ENCODE data around the gene ASIC3.
A peak's percentile ranks its signal among the peaks of the same experiment; 100 is the strongest.

The ASIC3 gene

DNA sequence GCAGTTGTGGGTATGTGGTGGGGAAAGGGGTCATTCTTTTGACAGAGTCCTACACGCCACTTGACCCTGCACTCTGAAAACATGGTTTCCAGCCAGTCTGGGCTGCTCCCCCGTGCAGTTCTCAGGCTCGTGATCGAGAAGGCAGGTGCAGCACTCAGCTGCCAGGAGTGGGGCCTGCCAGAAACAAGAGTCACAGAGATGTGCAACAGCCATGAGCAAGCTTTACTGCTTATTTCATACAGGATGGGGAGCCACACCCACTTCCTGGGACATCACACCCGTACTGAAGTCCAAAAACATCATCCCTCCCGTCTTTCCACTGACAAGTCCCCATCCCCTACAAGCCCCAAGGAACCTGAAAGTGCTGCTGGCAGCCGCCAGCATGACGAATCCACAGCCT is 33.4 kb upstream of the ASIC3 start:
- H3K27me3 ChIP-seq (ENCODE audit: control insufficient read depth in 1 of 2, insufficient read depth in 2 of 2, low read length in 2 of 2): peaks cover 45 to 59% of the 10 kb centered on the region in 2 donors
- H3K4me1 ChIP-seq (ENCODE audit: control insufficient read depth, insufficient read depth, low read length): peaks cover 35% of the 10 kb centered on the region
- H3K9ac ChIP-seq (ENCODE audit: low read length in 2 of 2): no peak overlapping the region
- H3K4me3 ChIP-seq (ENCODE audit: low read length in 2 of 2): no peak overlapping the region
- no peaks in the 10 kb centered on the region for H3K36me3 ChIP-seq (ENCODE audit: control insufficient read depth in 2 of 2, insufficient read depth in 2 of 2, low read length in 2 of 2)
- H3K27ac ChIP-seq (ENCODE audit: low read length): no peak overlapping the region
- no peaks in the 10 kb centered on the region for H3K9me3 ChIP-seq (ENCODE audit: control insufficient read depth in 2 of 2, low read length in 2 of 2)

DNA sequence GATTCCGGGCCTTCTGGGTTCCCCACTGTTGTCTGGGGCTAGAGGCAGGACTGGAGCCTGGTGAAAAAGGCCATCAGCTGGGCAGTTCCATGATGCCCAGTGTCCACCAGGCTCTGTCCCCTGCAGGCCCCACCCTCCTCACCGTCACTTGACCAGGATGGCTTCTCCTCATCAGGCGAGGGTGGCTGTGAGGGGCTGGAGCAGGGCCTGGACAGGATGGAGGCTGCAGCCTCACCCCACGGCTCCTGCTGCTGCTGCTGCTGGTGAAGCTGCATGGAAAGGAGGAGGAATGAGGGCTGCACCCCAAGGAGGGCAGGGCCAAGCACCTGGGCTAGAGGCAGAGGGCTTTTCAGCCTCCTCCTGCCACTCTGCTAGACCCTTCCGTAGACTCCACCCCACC is 32.4 kb upstream of the ASIC3 start:
- Histone ChIP-seq H3K4me3 (ENCODE audit: low read length in 2 of 2) (no peak overlapping the region), H3K36me3 (ENCODE audit: control insufficient read depth in 2 of 2, insufficient read depth in 2 of 2, low read length in 2 of 2) (no peaks in the 10 kb centered on the region), H3K9ac (ENCODE audit: low read length in 2 of 2) (no peak overlapping the region), H3K27ac (ENCODE audit: low read length) (no peak overlapping the region), H3K9me3 (ENCODE audit: control insufficient read depth in 2 of 2, low read length in 2 of 2) (no peaks in the 10 kb centered on the region), H3K4me1 (ENCODE audit: control insufficient read depth, insufficient read depth, low read length) (peaks cover 33% of the 10 kb centered on the region), H3K27me3 (ENCODE audit: control insufficient read depth in 1 of 2, insufficient read depth in 2 of 2, low read length in 2 of 2) (peaks cover 47 to 63% of the 10 kb centered on the region in 2 donors)

DNA sequence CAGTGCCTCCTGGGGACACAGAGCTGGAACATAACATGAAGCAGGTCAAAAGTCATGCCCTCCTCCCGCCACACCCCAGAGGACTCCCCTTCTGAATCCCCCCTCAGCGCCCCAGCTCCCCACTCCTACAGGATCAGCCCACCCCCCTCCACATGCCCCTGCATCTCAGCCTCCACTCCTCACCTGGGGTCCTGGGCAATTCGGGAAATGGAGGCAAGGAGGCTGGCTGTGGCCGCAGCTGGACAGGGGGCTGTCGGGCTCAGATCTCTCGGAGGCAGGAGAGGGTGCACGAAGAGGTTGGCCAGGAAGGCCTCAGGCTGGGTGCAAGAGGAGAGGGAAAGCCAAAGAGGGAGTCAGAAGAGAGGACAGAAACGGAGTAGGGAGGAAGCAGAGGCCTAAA is 31.8 kb upstream of the ASIC3 start:
- Histone ChIP-seq H3K4me3 (ENCODE audit: low read length in 2 of 2) (no peak overlapping the region), H3K9me3 (ENCODE audit: control insufficient read depth in 2 of 2, low read length in 2 of 2) (no peaks in the 10 kb centered on the region), H3K9ac (ENCODE audit: low read length in 2 of 2) (no peak overlapping the region), H3K4me1 (ENCODE audit: control insufficient read depth, insufficient read depth, low read length) (peaks cover 33% of the 10 kb centered on the region), H3K36me3 (ENCODE audit: control insufficient read depth in 2 of 2, insufficient read depth in 2 of 2, low read length in 2 of 2) (no peaks in the 10 kb centered on the region), H3K27ac (ENCODE audit: low read length) (no peak overlapping the region), H3K27me3 (ENCODE audit: control insufficient read depth in 1 of 2, insufficient read depth in 2 of 2, low read length in 2 of 2) (peaks cover 47 to 63% of the 10 kb centered on the region in 2 donors)

DNA sequence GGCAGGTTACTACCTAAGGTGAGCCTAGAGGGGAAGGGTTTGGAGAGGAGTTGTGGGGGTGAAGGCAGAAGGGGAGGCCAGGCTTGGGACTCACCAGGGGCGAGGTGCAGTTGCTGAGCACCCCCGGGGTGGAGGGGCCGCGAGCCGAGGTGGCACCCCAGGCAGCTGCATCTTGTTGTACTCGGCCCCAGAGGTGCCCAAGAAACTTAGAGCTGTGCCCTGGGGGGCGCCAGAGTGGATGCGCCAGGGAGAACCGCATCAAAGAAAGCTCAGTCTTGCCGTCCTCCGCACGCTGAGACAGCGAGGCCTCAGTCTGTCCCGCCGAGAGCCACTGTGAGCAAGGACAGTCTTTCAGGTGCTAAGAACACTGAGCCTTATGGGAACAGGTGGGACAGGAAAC is 31.4 kb upstream of the ASIC3 start:
- H3K9ac ChIP-seq (ENCODE audit: low read length in 2 of 2): no peak overlapping the region
- no peaks in the 10 kb centered on the region for H3K36me3 ChIP-seq (ENCODE audit: control insufficient read depth in 2 of 2, insufficient read depth in 2 of 2, low read length in 2 of 2)
- H3K27me3 ChIP-seq (ENCODE audit: control insufficient read depth in 1 of 2, insufficient read depth in 2 of 2, low read length in 2 of 2): peaks cover 45 to 63% of the 10 kb centered on the region in 2 donors
- peaks cover 33% of the 10 kb centered on the region for H3K4me1 ChIP-seq (ENCODE audit: control insufficient read depth, insufficient read depth, low read length)
- no peak overlapping the region for H3K27ac ChIP-seq (ENCODE audit: low read length)
- H3K9me3 ChIP-seq (ENCODE audit: control insufficient read depth in 2 of 2, low read length in 2 of 2): no peaks in the 10 kb centered on the region
- no peak overlapping the region for H3K4me3 ChIP-seq (ENCODE audit: low read length in 2 of 2)

DNA sequence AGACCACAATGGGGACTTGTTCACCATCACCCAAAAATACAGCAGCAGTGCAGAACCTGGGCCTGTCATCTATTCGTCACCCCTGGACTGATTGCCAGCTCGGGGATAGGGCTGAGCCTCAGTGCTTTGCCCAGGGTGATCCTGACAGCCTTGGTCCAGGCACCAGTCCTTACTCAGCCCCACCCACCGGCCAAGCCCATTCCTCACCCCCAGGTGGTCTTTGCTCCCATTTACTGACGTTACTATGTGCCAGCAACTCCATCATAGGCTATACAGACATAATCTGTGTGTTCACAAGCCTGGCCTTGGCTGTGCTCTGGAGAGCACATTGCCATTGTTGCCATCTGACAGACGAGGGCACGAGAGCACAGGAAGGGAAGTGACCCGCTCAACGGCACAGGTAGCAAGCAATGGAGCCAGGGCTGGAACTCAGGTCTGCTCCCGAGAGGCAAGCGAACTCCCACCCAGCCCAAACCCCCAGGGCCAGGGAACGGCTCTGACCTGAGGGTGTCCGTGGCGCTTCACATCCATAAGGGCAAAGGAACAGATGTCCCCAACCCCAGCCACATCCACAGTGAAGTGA is 30.9 kb upstream of the ASIC3 start:
- Histone ChIP-seq H3K9ac (ENCODE audit: low read length in 2 of 2) (no peak overlapping the region), H3K4me3 (ENCODE audit: low read length in 2 of 2) (no peak overlapping the region), H3K9me3 (ENCODE audit: control insufficient read depth in 2 of 2, low read length in 2 of 2) (no peaks in the 10 kb centered on the region), H3K4me1 (ENCODE audit: control insufficient read depth, insufficient read depth, low read length) (peaks cover 33% of the 10 kb centered on the region), H3K27ac (ENCODE audit: low read length) (no peak overlapping the region), H3K36me3 (ENCODE audit: control insufficient read depth in 2 of 2, insufficient read depth in 2 of 2, low read length in 2 of 2) (no peaks in the 10 kb centered on the region), H3K27me3 (ENCODE audit: control insufficient read depth in 1 of 2, insufficient read depth in 2 of 2, low read length in 2 of 2) (peaks cover 42 to 59% of the 10 kb centered on the region in 2 donors)

DNA sequence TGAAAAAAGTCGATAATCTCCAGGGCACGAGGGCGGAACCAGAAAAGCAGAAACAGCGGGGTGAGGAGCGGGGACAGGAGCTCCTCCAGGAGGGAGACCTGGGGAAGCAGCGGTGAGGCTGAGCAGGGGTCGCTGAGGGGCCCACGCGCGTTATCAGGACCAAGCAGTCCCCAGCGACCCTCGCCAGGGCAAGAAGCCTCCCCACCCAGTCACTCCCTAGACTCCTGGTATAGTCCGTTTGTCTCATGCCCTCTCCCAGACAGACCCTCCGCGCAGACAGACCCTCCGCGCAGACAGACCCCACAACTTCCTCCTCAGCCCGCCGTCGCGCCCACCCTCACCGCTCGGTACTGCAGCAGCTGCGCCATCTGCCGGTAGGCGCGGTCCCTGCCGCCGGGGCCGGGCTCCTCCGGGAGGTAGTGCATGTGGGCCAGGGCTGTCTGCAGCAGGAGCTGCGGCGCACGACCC is 30.3 kb upstream of the ASIC3 start:
- H3K4me3 ChIP-seq (ENCODE audit: low read length in 2 of 2): peak overlapping the region; percentile 57 to 58
- H3K9ac ChIP-seq (ENCODE audit: low read length in 2 of 2): no peak overlapping the region
- peaks cover 27% of the 10 kb centered on the region for H3K4me1 ChIP-seq (ENCODE audit: control insufficient read depth, insufficient read depth, low read length)
- peaks cover 41 to 54% of the 10 kb centered on the region in 2 donors for H3K27me3 ChIP-seq (ENCODE audit: control insufficient read depth in 1 of 2, insufficient read depth in 2 of 2, low read length in 2 of 2)
- H3K36me3 ChIP-seq (ENCODE audit: control insufficient read depth in 2 of 2, insufficient read depth in 2 of 2, low read length in 2 of 2): no peaks in the 10 kb centered on the region
- no peak overlapping the region for H3K27ac ChIP-seq (ENCODE audit: low read length)
- H3K9me3 ChIP-seq (ENCODE audit: control insufficient read depth in 2 of 2, low read length in 2 of 2): no peaks in the 10 kb centered on the region

DNA sequence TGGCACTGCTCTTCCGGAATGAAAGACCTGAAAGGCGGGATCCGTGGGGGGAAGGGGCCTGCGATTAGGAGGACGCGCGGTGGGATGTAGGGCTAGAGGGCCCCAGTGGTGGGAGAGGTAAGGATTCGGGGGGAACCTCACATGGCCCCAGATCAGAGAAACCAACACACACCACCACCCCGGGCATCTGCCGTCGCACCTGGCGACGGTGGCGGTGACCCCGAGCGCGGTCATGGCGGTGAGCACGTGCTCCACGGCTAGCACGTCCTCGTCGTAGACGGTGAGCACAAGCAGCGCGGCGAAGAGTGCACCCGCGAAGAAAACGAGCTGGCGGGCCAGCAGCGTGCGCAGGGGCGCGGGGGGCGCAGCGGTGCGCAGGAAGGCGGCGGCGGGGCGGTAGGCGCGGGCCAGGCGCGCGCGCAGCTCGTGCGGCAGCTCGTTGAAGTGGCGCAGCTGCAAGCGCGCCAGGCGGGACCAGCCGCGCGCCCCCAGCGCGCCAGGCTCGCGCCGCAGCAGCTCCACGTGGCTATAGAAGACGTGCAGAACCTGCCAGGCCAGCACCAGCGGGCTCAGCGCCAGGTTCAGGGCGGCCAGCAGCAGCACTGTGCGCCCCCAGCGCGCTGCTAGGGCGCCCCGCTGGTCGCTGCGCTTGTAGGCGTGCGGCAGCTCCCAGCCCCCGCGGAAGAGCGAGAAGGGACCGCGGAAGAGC is 29.8 kb upstream of the ASIC3 start:
- no peaks in the 10 kb centered on the region for H3K9me3 ChIP-seq (ENCODE audit: control insufficient read depth in 2 of 2, low read length in 2 of 2)
- no peak overlapping the region for H3K9ac ChIP-seq (ENCODE audit: low read length in 2 of 2)
- H3K27me3 ChIP-seq (ENCODE audit: control insufficient read depth in 1 of 2, insufficient read depth in 2 of 2, low read length in 2 of 2): peaks cover 41 to 51% of the 10 kb centered on the region in 2 donors
- peak overlapping the region; percentile 57 to 58 for H3K4me3 ChIP-seq (ENCODE audit: low read length in 2 of 2)
- peaks cover 23% of the 10 kb centered on the region for H3K4me1 ChIP-seq (ENCODE audit: control insufficient read depth, insufficient read depth, low read length)
- no peaks in the 10 kb centered on the region for H3K36me3 ChIP-seq (ENCODE audit: control insufficient read depth in 2 of 2, insufficient read depth in 2 of 2, low read length in 2 of 2)
- H3K27ac ChIP-seq (ENCODE audit: low read length): no peak overlapping the region

DNA sequence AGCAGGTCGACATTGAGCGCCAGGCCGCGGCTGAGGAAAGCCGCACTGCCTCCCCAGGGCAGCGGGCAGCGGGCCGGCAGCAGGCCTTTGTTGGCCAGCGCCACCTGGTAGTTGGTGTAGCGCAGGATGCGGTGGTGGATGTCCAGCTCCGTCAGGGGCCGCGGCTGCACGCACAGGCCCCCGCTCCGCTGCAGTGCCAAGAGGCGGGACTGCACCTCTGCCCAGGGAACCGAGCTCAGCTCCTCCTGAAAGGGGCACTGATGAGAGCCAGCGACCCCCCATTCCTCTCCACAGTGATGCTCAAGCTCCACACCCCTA is 29.2 kb upstream of the ASIC3 start:
- Histone ChIP-seq H3K36me3 (ENCODE audit: control insufficient read depth in 2 of 2, insufficient read depth in 2 of 2, low read length in 2 of 2) (no peaks in the 10 kb centered on the region), H3K9ac (ENCODE audit: low read length in 2 of 2) (no peak overlapping the region), H3K4me3 (ENCODE audit: low read length in 2 of 2) (peak overlapping the region in 1 of 2 donors; percentile 58), H3K27me3 (ENCODE audit: control insufficient read depth in 1 of 2, insufficient read depth in 2 of 2, low read length in 2 of 2) (peaks cover 40 to 46% of the 10 kb centered on the region in 2 donors), H3K9me3 (ENCODE audit: control insufficient read depth in 2 of 2, low read length in 2 of 2) (no peaks in the 10 kb centered on the region), H3K4me1 (ENCODE audit: control insufficient read depth, insufficient read depth, low read length) (peaks cover 18% of the 10 kb centered on the region), H3K27ac (ENCODE audit: low read length) (no peak overlapping the region)

DNA sequence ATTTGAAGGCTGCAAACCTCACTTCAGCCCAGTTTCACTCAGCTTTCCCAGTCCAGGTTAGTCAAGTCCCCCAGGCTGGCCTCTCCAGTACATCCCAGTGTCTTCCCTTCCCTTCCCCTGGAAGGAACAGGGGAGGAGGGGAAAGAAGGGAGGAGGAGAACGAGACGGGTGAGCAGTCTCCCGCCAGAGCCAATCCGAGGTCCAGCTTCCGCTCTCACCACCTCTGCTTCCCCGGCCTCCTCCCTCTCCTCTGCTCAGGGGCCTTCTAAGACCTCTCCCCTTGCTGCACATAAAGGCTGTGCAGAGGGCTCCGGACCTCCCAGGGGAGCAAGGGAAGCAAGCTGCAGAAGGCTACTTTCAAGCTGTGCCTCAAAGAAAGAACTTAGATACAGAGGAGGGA is 28.1 kb upstream of the ASIC3 start:
- Histone ChIP-seq H3K36me3 (ENCODE audit: control insufficient read depth in 2 of 2, insufficient read depth in 2 of 2, low read length in 2 of 2) (no peaks in the 10 kb centered on the region), H3K4me3 (ENCODE audit: low read length in 2 of 2) (no peak overlapping the region), H3K4me1 (ENCODE audit: control insufficient read depth, insufficient read depth, low read length) (peaks cover 16% of the 10 kb centered on the region), H3K27ac (ENCODE audit: low read length) (no peak overlapping the region), H3K27me3 (ENCODE audit: control insufficient read depth in 1 of 2, insufficient read depth in 2 of 2, low read length in 2 of 2) (peaks cover 35 to 39% of the 10 kb centered on the region in 2 donors), H3K9ac (ENCODE audit: low read length in 2 of 2) (no peak overlapping the region), H3K9me3 (ENCODE audit: control insufficient read depth in 2 of 2, low read length in 2 of 2) (no peaks in the 10 kb centered on the region)

DNA sequence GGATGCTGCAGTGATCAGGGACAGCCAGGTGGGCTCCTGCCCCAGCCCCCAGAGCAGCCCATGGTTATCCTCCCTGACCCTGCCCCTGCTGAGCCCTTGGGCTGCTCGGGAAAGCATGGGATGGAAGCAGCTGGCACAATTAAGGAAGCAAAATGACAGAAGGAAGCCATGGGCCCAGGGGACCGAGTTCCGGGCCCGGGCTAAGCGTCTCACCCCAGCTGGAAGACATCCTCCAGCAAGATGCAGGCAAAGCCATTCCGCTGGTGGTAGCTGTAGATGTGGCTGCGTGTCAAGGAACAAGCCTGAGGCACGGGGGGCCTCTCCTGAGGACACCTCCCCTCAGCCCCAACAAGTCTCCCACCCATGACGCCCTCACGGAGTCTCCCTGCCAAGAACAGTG is 25.1 kb upstream of the ASIC3 start:
- no peak overlapping the region for H3K27ac ChIP-seq (ENCODE audit: low read length)
- no peak overlapping the region for H3K9ac ChIP-seq (ENCODE audit: low read length in 2 of 2)
- no peaks in the 10 kb centered on the region for H3K36me3 ChIP-seq (ENCODE audit: control insufficient read depth in 2 of 2, insufficient read depth in 2 of 2, low read length in 2 of 2)
- H3K4me1 ChIP-seq (ENCODE audit: control insufficient read depth, insufficient read depth, low read length): peaks cover 16% of the 10 kb centered on the region
- peaks cover 8 to 11% of the 10 kb centered on the region in 2 donors for H3K27me3 ChIP-seq (ENCODE audit: control insufficient read depth in 1 of 2, insufficient read depth in 2 of 2, low read length in 2 of 2)
- no peak overlapping the region for H3K4me3 ChIP-seq (ENCODE audit: low read length in 2 of 2)
- no peaks in the 10 kb centered on the region for H3K9me3 ChIP-seq (ENCODE audit: control insufficient read depth in 2 of 2, low read length in 2 of 2)

DNA sequence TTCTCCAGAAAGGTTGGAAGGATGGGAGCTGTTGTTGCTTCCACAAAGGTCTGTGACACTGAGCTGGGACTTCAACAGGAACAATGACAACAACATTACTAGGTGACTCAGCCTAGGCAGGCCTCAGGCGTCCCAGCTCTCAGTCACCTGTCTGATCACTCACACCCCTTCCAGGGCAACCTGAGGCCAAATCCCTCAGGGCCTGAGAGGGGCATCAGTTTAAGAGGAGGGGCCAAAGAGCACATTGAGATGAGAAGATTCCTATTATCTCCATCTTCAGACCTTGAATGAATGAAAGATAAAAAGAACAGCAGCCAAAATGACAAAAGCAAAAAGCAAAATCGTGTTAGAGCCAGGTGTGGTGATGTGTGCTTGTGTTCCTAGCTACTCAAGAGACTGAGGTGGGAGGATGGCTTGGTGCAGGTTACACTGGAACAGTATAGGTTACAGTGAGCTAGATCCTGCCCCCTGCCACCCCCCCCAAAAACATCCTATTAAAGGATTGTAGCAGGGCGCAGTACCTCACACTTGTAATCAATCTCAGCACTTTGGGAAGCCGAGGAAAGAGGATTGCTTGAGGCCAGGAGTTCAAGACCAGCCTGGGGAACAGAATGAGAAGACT is 23.8 kb upstream of the ASIC3 start, which contains the start of gene ATG9B:
Gene ATG9B, minus strand, starts transcription at position 60 of the 622 bp plus-strand sequence. CDS start 71 bp downstream, outside the sequence.
- Histone ChIP-seq H3K4me1 (ENCODE audit: control insufficient read depth, insufficient read depth, low read length) (peaks cover 14% of the 10 kb centered on the region), H3K27me3 (ENCODE audit: control insufficient read depth in 1 of 2, insufficient read depth in 2 of 2, low read length in 2 of 2) (peaks cover 2 to 5% of the 10 kb centered on the region in 2 donors), H3K9me3 (ENCODE audit: control insufficient read depth in 2 of 2, low read length in 2 of 2) (no peaks in the 10 kb centered on the region), H3K4me3 (ENCODE audit: low read length in 2 of 2) (no peak within 1 kb of the TSS), H3K9ac (ENCODE audit: low read length in 2 of 2) (no peak within 1 kb of the TSS), H3K36me3 (ENCODE audit: control insufficient read depth in 2 of 2, insufficient read depth in 2 of 2, low read length in 2 of 2) (no peaks in the 10 kb centered on the region), H3K27ac (ENCODE audit: low read length) (no peak within 1 kb of the TSS)
